HCT116 (cell line): Measurements from ENCODE around the gene SUSD4. TPM values are rescaled to one million over a fixed set of nuclear protein-coding genes. Genes with fewer than 3 reads are reported as not detected.
A peak's percentile ranks its signal among the peaks of the same experiment; 100 is the strongest.

Source experiments
- ATAC-seq: fragments of 200-7000 bp; cut with Tn5 transposase; 2 replicates; pipeline ENCODE4 v1.9.1; 2020; ENCODE audit warnings: mild to moderate bottlenecking, moderate library complexity
- BruUV-seq: library from RNA; stranded (reverse); fragments of 400-500 nt; replicated peaks from 2 replicates; lab custom pipeline; 2021; lab: Mats Ljungman, UMichigan
- CTCF ChIA-PET: fragments of 300-600 bp; sonication (Branson Sonifier 250); formaldehyde crosslinking; loops from one replicate; lab custom pipeline; 2021; ENCODE audit warnings: antibody characterized with exemption; lab: Charles Lee
- POLR2A ChIA-PET: fragments of 300-600, 350-600 bp; sonication (Branson Sonifier 250); formaldehyde crosslinking; loops from one replicate; lab custom pipeline; 2021; ENCODE audit warnings: antibody characterized with exemption; lab: Charles Lee
- RAD21 ChIA-PET, 2 experiments: fragments of 300-600 bp; sonication (Branson Sonifier 250); formaldehyde crosslinking; loops; one replicate each; lab custom pipeline; 2023; ENCODE audit warnings: low total read pairs in 2 of 2; ENCODE audit not compliant: uncharacterized antibody in 2 of 2, unreplicated experiment in 2 of 2, low non-redundant PET in 1 of 2; lab: Charles Lee
- DNase-seq: peaks from one replicate; pipeline ENCODE4 v3.0.0-alpha.2; 2010; ENCODE audit warnings: low read depth, low spot score
- H2AFZ ChIP-seq: fragments of 200-600 bp; shearing (Covaris generic), sonication (generic); 2 replicates; pipeline ENCODE4 v1.6.1; 2017; ENCODE audit warnings: low read depth, mixed run types, mixed read lengths, antibody characterized with exemption, low read length; ENCODE audit not compliant: poor library complexity, severe bottlenecking
- H3K27ac ChIP-seq: 2 replicates; pipeline ENCODE4 v1.5.1; 2012; ENCODE audit warnings: low read depth, low read length
- H3K27me3 ChIP-seq: fragments of 200-600 bp; sonication (generic); 2 replicates; pipeline ENCODE4 v1.6.1; 2016; ENCODE audit warnings: mixed run types, low read length, mixed read lengths; ENCODE audit not compliant: insufficient read depth
- H3K36me3 ChIP-seq, 2 experiments: fragments of 200-500 bp in 1 of 2; fragments of 200-600 bp in 1 of 2; sonication (Bioruptor generic) in 1 of 2; sonication (generic) in 1 of 2; 2 replicates each; pipeline versions ENCODE4 v1.5.1 to v1.6.1; 2014 to 2016; ENCODE audit warnings: low read length in 2 of 2, inconsistent platforms in 1 of 2, mixed read lengths in 1 of 2, mixed run types in 1 of 2; ENCODE audit not compliant: insufficient read depth in 2 of 2, control insufficient read depth in 1 of 2
- H3K4me1 ChIP-seq, 2 experiments: fragments of 200-600 bp in 1 of 2; sonication (generic) in 1 of 2; 2 replicates each; pipeline versions ENCODE4 v1.5.1 to v1.6.1; 2012 to 2017; ENCODE audit warnings: low read length in 2 of 2, inconsistent platforms in 1 of 2, mild to moderate bottlenecking in 1 of 2, mixed read lengths in 1 of 2, mixed run types in 1 of 2, moderate library complexity in 1 of 2; ENCODE audit not compliant: insufficient read depth in 2 of 2, control insufficient read depth in 1 of 2
- H3K4me2 ChIP-seq: fragments of 200-600 bp; sonication (generic); 2 replicates; pipeline ENCODE4 v1.6.1; 2017; ENCODE audit warnings: mixed run types, low read length, mixed read lengths
- H3K4me3 ChIP-seq, 2 experiments: fragments of 200-600 bp in 1 of 2; sonication (generic) in 1 of 2; replicated peaks in 1 of 2; 2 replicates each; pipeline ENCODE4 v1.5.1; 2011 to 2016; ENCODE audit warnings: low read length in 2 of 2, control low read depth in 1 of 2, low read depth in 1 of 2, mild to moderate bottlenecking in 1 of 2, mixed read lengths in 1 of 2, mixed run types in 1 of 2
- H3K79me2 ChIP-seq: fragments of 200-600 bp; sonication (generic); 2 replicates; pipeline ENCODE4 v1.6.1; 2017; ENCODE audit warnings: mild to moderate bottlenecking, mixed run types, low read length, moderate library complexity, mixed read lengths; ENCODE audit not compliant: insufficient read depth
- H3K9ac ChIP-seq: fragments of 200-600 bp; sonication (generic); 2 replicates; pipeline ENCODE4 v1.6.1; 2016; ENCODE audit warnings: low read length, mixed read lengths
- H3K9me2 ChIP-seq: fragments of 200-600 bp; sonication (generic), shearing (Covaris generic); 2 replicates; pipeline ENCODE4 v1.6.1; 2017; ENCODE audit warnings: mixed run types, mild to moderate bottlenecking, moderate library complexity; ENCODE audit not compliant: insufficient read depth
- H3K9me3 ChIP-seq, 2 experiments: fragments of 200-500 bp in 1 of 2; fragments of 200-600 bp in 1 of 2; sonication (Bioruptor generic) in 1 of 2; sonication (generic) in 1 of 2; 2 replicates each; pipeline ENCODE4 v1.6.1; 2014 to 2017; ENCODE audit warnings: low read length in 2 of 2, mixed read lengths in 2 of 2, inconsistent platforms in 1 of 2, low read depth in 1 of 2, mild to moderate bottlenecking in 1 of 2, mixed run types in 1 of 2, moderate library complexity in 1 of 2; ENCODE audit not compliant: control insufficient read depth in 1 of 2, insufficient read depth in 1 of 2
- H4K20me1 ChIP-seq: fragments of 200-600 bp; sonication (generic), shearing (Covaris generic); 2 replicates; pipeline ENCODE4 v1.6.1; 2017; ENCODE audit warnings: mixed run types, mild to moderate bottlenecking, moderate library complexity; ENCODE audit not compliant: insufficient read depth
- ELF1 ChIP-seq: IDR thresholded peaks from 2 replicates; pipeline ENCODE4 v1.6.1; 2012; ENCODE audit warnings: low read depth, borderline replicate concordance
- ZNF274 ChIP-seq: fragments of 200-500 bp; sonication (Bioruptor generic); IDR thresholded peaks from 2 replicates; pipeline ENCODE4 v1.6.1; 2014; ENCODE audit warnings: mild to moderate bottlenecking, low read depth, low read length, inconsistent platforms
- intact Hi-C: fragments of 100-400 bp; cut with micrococcal nuclease; formaldehyde crosslinking; loops from 2 replicates; pipeline ENCODE4 v1.10.0; 2022
- total RNA-seq: library from RNA; stranded (reverse); gene quantifications from one replicate; pipeline ENCODE4 v1.2.1, GENCODE V29; 2021; ENCODE audit not compliant: unreplicated experiment
- TF ChIP-seq, protein P1 (sequence below): IDR thresholded peaks from 2 replicates; pipeline ENCODE4 v1.6.1; 2012; ENCODE audit warnings: low read depth

SUSD4 gene
- total RNA-seq, 1 experiment from 2014 or later: 0.59 TPM

GRCh38 chr1:223257856-223258550 is 106.0 kb downstream of the SUSD4 start:
- ChIA-PET POLR2A (no interaction called here), RAD21 (no interaction called here)

More at GRCh38 chr1:223257856-223258550, 106.0 kb downstream of the SUSD4 start:
- no peak for ATAC-seq
- Histone ChIP-seq H3K27me3 (no peaks in the 10 kb centered on the region), H3K9ac (no peak overlapping the region), H2AFZ (peak overlapping the region; percentile 21), H3K4me3 (no peak overlapping the region), H3K36me3 (no peaks in the 10 kb centered on the region), H3K4me2 (peak overlapping the region; percentile 46), H3K4me1 (peaks cover 9 to 13% of the 10 kb centered on the region in 2 experiments), H4K20me1 (no peaks in the 10 kb centered on the region), H3K79me2 (no peaks in the 10 kb centered on the region), H3K27ac (no peak overlapping the region), H3K9me2 (no peaks in the 10 kb centered on the region), H3K9me3 (no peaks in the 10 kb centered on the region)
- CTCF ChIA-PET: no interaction called here
- no peak for DNase-seq
- intact Hi-C loops: no loop called here
- BruUV-seq: no TSS peak
- TF ChIP-seq, protein P1, sequence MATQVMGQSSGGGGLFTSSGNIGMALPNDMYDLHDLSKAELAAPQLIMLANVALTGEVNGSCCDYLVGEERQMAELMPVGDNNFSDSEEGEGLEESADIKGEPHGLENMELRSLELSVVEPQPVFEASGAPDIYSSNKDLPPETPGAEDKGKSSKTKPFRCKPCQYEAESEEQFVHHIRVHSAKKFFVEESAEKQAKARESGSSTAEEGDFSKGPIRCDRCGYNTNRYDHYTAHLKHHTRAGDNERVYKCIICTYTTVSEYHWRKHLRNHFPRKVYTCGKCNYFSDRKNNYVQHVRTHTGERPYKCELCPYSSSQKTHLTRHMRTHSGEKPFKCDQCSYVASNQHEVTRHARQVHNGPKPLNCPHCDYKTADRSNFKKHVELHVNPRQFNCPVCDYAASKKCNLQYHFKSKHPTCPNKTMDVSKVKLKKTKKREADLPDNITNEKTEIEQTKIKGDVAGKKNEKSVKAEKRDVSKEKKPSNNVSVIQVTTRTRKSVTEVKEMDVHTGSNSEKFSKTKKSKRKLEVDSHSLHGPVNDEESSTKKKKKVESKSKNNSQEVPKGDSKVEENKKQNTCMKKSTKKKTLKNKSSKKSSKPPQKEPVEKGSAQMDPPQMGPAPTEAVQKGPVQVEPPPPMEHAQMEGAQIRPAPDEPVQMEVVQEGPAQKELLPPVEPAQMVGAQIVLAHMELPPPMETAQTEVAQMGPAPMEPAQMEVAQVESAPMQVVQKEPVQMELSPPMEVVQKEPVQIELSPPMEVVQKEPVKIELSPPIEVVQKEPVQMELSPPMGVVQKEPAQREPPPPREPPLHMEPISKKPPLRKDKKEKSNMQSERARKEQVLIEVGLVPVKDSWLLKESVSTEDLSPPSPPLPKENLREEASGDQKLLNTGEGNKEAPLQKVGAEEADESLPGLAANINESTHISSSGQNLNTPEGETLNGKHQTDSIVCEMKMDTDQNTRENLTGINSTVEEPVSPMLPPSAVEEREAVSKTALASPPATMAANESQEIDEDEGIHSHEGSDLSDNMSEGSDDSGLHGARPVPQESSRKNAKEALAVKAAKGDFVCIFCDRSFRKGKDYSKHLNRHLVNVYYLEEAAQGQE: no peak
- no peak for TF ChIP-seq ZNF274
- TF ChIP-seq ELF1: no peak
